Measurements from ENCODE around the gene OR10W1.

- TF ChIP-seq POLR2A (IDR thresholded peaks at IDR 0.05): no peak
- TF ChIP-seq CTCF (IDR thresholded peaks at IDR 0.05): no peak
Observed at GRCh38 chr11:58222721-58223120, 45.3 kb downstream of the OR10W1 start.

Measured in Peyer's patch (tissue), 4 donors.